Measurements from ENCODE around the gene KIF6.

The KIF6 gene

GRCh38 chr6:39430446-39430845, 294.8 kb downstream of the KIF6 start:
- no peak overlapping the region for H3K4me3 ChIP-seq (ENCODE audit: low read depth, low read length)

GRCh38 chr6:39428816-39429215, 296.4 kb downstream of the KIF6 start:
- H3K4me3 ChIP-seq (ENCODE audit: low read depth, low read length): no peak overlapping the region
- TF ChIP-seq CTCF (IDR thresholded peaks at IDR 0.05; ENCODE audit: low read depth, low read length): no peak

More at GRCh38 chr6:39430446-39430845, 294.8 kb downstream of the KIF6 start:
- TF ChIP-seq CTCF (IDR thresholded peaks at IDR 0.05; ENCODE audit: low read depth, low read length): no peak

GRCh38 chr6:39428152-39428551, 297.1 kb downstream of the KIF6 start:
- no peak for TF ChIP-seq CTCF (IDR thresholded peaks at IDR 0.05; ENCODE audit: low read depth, low read length)
- no peak overlapping the region for H3K4me3 ChIP-seq (ENCODE audit: low read depth, low read length)

GRCh38 chr6:39426073-39426456, 299.1 kb downstream of the KIF6 start:
- TF ChIP-seq CTCF (IDR thresholded peaks at IDR 0.05; ENCODE audit: low read depth, low read length): no peak

GRCh38 chr6:39425346-39426072, 299.7 kb downstream of the KIF6 start:
- H3K4me3 ChIP-seq (ENCODE audit: low read depth, low read length): no peak overlapping the region
- TF ChIP-seq CTCF (IDR thresholded peaks at IDR 0.05; ENCODE audit: low read depth, low read length): no peak

More at GRCh38 chr6:39426073-39426456, 299.1 kb downstream of the KIF6 start:
- H3K4me3 ChIP-seq (ENCODE audit: low read depth, low read length): no peak overlapping the region

- no peak overlapping the region for H3K4me3 ChIP-seq (ENCODE audit: low read depth, low read length)
- TF ChIP-seq CTCF (IDR thresholded peaks at IDR 0.05; ENCODE audit: low read depth, low read length): no peak
Measured at GRCh38 chr6:39424831-39425230, 300.4 kb downstream of the KIF6 start.

- TF ChIP-seq CTCF (IDR thresholded peaks at IDR 0.05; ENCODE audit: low read depth, low read length): no peak
- no peak overlapping the region for H3K4me3 ChIP-seq (ENCODE audit: low read depth, low read length)
Measured at GRCh38 chr6:39422238-39422637, 303.0 kb downstream of the KIF6 start.

Measured in WI38 (cell line).